GM19452 (cell line): ENCODE results near the gene CKLF.
"Not testable (repeated sequence)": the region's sequence is repeated elsewhere in the genome, so short reads cannot be mapped to it uniquely, and the experiment has no call there.

Experiments used
- ATAC-seq: cut with Tn5 transposase; IDR thresholded peaks from one replicate; pipeline ENCODE4 v1.9.1; 2021; ENCODE audit not compliant: unreplicated experiment

Gene CKLF

GRCh38 chr16:66596986-66597848 lies 44.8 kb downstream of the CKLF start:
- ATAC-seq, result no peak

DNA sequence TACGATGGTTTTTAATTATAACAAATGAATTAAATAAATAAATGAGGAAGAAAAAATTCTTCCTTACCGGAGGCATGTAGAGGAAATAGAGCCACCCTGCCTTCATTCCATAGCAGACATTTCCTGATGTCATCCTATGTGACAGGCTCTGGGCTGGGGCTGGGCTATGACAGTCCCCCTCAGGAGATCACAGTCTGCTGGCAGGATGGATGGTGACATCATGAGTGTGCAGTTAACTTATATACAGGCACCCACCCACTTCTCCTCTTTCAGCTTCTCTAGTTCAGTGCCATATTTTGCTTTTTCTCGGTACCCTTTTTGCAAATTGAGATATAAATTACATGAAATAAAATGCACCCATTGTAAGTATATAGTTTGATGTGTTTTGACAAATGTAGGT lies 45.7 kb downstream of the CKLF start:
- ATAC-seq, result no peak

DNA sequence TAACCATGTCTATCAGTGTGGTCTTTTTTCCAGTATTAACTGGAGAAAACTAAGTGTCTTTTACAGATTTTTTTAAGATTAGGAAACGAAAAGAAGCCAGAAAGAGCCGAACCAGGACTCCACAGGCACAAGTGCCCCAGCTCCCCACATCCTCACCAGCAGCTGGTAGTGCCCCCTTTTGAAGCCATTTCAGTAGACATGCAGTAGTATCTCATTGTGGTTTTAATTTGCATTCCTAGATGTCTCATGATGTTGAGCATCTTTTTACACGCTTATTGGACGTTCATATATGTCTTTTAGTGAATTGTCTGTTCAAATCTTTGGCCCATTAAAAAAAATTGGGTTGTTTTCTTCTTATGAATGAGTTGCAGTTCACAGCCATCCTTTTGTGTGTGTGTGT lies 47.4 kb downstream of the CKLF start:
- no peak for ATAC-seq

GRCh38 chr16:66600477-66600876 lies 48.1 kb downstream of the CKLF start:
- no peak for ATAC-seq

- no peak for ATAC-seq
These were observed 49.1 kb downstream of the CKLF start for GRCh38 chr16:66601471-66601870.

DNA sequence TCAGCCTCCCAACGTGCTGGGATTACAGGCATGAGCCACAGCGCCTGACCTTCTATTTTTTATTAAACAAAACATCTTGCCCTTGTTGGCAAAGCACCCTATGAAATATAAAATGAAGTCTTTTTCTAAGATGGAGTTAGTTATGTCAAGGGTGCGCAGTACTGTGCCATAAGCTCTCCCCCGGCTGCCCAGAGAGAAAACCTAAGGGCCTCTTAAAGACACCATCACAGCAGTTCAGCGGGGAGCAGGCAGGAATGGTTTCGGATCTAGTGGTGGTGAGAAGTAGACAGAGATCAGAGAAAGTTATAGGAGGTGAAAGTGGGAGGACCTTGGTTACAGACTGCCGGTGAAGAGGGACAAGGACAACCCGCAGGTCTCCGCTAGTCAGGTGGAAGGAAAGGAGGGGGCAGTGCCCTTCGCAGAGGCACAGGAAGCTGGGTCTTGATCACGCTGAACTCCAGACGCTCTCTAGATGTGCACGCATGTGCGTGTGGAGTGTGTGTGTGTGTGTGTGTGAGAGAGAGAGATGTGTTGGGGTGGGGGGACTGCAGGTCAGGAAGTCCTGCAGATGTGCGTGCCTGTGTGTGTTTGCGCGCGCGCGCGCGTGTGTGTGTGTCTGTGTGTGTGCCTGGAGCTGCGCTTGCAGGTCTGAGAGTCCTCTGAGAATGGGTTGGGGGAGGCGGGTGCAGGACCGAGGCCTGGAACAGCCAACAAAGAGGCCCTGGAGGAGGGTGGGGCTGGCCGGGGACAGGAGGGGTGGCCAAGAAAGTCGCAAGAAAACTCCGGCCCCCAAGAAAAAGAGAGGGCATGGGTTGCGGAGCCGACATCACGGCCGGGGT lies 51.4 kb downstream of the CKLF start:
- no peak for ATAC-seq

DNA sequence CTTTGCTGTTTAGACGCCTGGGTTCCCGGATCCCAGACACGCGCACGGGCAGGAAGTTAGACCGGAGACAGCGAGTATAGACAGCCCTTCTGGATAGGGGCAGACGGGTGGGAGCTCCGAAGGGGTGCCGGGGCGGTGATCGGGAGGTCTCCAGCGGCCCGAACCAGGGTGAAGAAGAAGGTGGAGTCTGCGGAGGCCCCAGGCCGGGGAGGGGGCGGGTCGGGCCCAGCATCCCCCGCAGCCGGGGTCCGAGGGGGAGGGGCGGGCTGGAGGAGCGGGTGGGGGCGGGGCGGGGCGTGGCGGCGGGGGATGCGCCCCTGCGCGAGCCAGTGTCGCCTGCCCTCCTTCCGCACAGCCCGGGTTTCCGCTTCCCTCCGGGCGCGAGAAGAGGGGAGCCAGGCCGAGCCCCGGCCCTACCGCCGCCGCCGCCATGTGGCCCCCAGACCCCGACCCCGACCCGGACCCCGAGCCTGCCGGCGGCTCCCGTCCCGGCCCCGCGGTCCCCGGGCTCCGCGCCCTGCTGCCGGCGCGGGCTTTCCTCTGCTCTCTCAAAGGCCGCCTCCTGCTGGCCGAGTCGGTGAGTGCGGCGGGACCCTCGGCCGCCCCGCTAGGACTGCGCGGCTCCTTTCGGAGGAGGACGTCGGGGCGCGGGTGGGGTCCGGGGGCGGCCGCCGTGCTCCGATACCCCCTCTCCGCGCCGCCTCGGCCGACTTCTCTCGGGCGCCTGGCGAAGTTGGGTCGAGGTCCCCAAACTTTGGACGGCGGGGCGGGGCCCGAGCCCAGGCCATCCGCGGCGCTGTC lies 52.2 kb downstream of the CKLF start, which contains the start of gene CMTM3:
TSS of gene CMTM3 (plus strand) at position 329 of the 801 bp plus-strand sequence. CDS start at position 431, 102 bp downstream.
- peak; percentile 56 for ATAC-seq

- ATAC-seq, result peak; percentile 3
These were observed 53.0 kb downstream of the CKLF start for GRCh38 chr16:66605177-66605978.

DNA sequence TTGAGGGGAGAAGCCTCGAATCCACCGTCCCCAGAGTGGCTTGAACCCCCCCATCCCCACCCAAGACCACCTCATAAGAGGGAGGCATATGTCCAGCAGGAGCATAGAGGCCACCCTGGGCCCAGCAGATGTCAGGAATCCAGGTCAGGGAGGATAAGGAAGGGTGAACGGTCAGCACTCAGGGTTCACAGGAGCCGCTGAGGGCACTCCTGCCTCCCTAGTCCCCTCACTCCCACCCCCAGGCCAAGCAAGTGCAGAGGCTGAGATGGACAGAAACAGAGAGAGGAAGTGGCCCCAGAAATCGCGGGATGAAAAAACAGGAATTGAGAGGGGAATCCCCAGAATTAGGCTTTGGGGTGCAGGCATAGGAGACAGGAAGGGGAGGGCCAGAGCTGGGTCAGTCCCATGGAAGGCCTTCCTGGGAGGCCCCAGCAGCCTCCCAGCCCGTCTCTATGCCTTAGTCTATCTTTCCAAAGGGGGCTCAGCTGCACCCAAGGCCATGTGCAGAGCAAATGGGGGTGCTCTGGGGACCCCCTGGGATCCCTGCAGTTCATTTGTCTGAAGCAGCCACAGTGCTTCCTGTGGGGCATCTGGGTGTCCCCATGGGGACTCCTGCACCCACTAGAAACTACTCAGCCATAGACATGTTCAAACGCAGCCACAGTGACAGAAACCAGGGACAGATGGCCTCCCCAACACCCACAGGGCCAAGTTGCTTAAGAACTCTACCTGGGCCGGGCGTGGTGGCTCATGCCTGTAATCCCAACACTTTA lies 53.8 kb downstream of the CKLF start:
- ATAC-seq, result peak; percentile 52

DNA sequence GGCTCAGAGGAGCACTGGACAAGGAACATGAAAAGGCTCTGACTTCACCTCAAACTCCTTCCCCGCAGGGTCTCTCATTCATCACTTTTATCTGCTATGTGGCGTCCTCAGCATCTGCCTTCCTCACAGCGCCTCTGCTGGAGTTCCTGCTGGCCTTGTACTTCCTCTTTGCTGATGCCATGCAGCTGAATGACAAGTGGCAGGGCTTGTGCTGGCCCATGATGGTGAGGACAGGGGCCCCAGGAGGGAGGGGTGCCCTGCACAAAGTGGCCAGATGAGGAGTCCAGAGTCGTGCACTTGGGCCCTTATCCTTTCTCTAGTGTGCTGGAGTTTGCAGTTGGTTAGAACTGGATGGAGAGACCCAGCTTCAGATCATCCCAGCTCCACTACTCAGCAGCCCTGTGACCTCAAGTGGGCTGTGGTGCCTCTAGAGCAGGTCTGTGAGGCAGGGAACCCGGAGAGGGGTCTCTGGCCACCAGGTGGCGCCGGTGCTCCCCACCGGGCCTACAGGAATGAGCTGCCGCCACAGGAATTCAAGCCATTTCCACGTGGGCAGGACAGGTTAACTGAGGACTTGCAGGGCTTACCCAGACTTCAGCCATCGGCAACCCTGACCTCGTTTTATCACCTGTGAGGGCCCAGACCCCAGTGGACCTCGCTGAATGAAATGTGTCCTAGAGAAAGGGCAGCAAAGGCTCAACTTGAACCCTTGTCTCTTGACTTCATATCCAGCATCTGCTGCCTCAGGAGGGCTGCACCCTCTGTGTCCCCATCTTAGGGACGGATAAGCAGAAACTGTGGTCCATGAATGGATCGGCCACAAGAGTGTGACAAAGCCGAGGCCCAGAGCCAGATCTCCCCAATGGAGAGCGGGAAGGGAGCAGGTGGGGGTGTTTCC lies 56.1 kb downstream of the CKLF start:
- peak; percentile 39 for ATAC-seq

DNA sequence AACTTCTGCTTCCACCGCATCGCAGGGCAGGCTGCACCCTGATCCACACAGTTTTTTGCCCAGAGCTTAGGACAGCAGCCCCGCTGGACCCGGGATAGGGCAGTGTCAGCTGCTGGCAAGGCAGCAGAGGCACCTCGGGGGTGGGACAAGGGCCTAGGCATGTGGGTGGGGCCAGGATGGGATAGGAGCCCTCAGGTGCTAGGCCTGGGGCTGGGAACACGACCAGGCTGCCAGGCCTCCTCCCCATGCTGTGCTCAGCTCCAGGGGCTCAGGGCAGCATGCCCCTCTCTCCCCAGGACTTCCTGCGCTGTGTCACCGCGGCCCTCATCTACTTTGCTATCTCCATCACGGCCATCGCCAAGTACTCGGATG lies 56.7 kb downstream of the CKLF start:
- no peak for ATAC-seq

- no peak for ATAC-seq
These were observed 57.9 kb downstream of the CKLF start for GRCh38 chr16:66610111-66610820.

GRCh38 chr16:66611911-66612310 lies 59.5 kb downstream of the CKLF start:
- not testable (repeated sequence) for ATAC-seq

GRCh38 chr16:66612422-66612821 lies 60.0 kb downstream of the CKLF start:
- ATAC-seq, result no peak

GRCh38 chr16:66614161-66614802 lies 61.9 kb downstream of the CKLF start:
- ATAC-seq, result no peak
